Liver (tissue), 9 donors: ENCODE measurements around the gene RPL35. TPM values are rescaled to one million over a fixed set of nuclear protein-coding genes. Genes with fewer than 3 reads are reported as not detected.

Experiments
- DNase-seq: peaks from one replicate; pipeline ENCODE4 v3.0.0-alpha.2; 2017; ENCODE audit warnings: low spot score
- H3K27ac ChIP-seq, 2 donors: one replicate each; pipeline ENCODE4 v1.7.0; 2013; ENCODE audit warnings: inconsistent platforms in 2 of 2, low read length in 2 of 2, control low read depth in 1 of 2, low read depth in 1 of 2, mild to moderate bottlenecking in 1 of 2
- H3K27me3 ChIP-seq, 4 donors: one replicate each; pipeline versions ENCODE4 v1.6.1 to v1.7.0; 2013; ENCODE audit warnings: low read length in 3 of 4, inconsistent platforms in 1 of 4, mild to moderate bottlenecking in 1 of 4, moderate library complexity in 1 of 4; ENCODE audit not compliant: control insufficient read depth in 4 of 4, insufficient read depth in 4 of 4
- H3K36me3 ChIP-seq, 4 donors: one replicate each; pipeline versions ENCODE4 v1.6.1 to v1.7.0; 2013; ENCODE audit warnings: low read length in 3 of 4, mild to moderate bottlenecking in 3 of 4, low read depth in 1 of 4, moderate library complexity in 1 of 4; ENCODE audit not compliant: control insufficient read depth in 4 of 4, insufficient read depth in 3 of 4
- H3K4me1 ChIP-seq, 4 donors: one replicate each; pipeline versions ENCODE4 v1.6.1 to v1.7.0; 2013; ENCODE audit warnings: low read length in 3 of 4, mild to moderate bottlenecking in 3 of 4, moderate library complexity in 1 of 4; ENCODE audit not compliant: control insufficient read depth in 4 of 4, insufficient read depth in 4 of 4
- H3K4me3 ChIP-seq, 3 donors: one replicate each; pipeline versions ENCODE4 v1.6.1 to v1.7.0; 2013; ENCODE audit warnings: low read length in 3 of 3, control low read depth in 1 of 3, low read depth in 1 of 3, mild to moderate bottlenecking in 1 of 3
- H3K9ac ChIP-seq, 2 donors: one replicate each; pipeline ENCODE4 v1.7.0; 2013; ENCODE audit warnings: low read length in 2 of 2, mild to moderate bottlenecking in 2 of 2, moderate library complexity in 2 of 2, control low read depth in 1 of 2, low read depth in 1 of 2
- H3K9me3 ChIP-seq, 4 donors: one replicate each; pipeline versions ENCODE4 v1.6.1 to v1.7.0; 2013; ENCODE audit warnings: low read length in 3 of 4; ENCODE audit not compliant: control insufficient read depth in 4 of 4
- ATF3 ChIP-seq: IDR thresholded peaks from 2 replicates; pipeline ENCODE4 v1.6.1; 2016; ENCODE audit warnings: antibody characterized with exemption
- CTCF ChIP-seq: fragments of 150-350 bp; IDR thresholded peaks from 2 replicates; pipeline ENCODE4 v1.5.1; 2017; ENCODE audit warnings: improper control_type of control experiment, low read depth, low read length; ENCODE audit not compliant: missing input control
- EGR1 ChIP-seq, 2 donors: IDR thresholded peaks; 2 replicates each; pipeline ENCODE4 v1.6.1; 2016 to 2018; ENCODE audit warnings: antibody characterized with exemption in 2 of 2, low read depth in 2 of 2
- FOXA1 ChIP-seq: IDR thresholded peaks from 2 replicates; pipeline ENCODE4 v1.6.1; 2016; ENCODE audit warnings: antibody characterized with exemption
- FOXA2 ChIP-seq: IDR thresholded peaks from 2 replicates; pipeline ENCODE4 v1.6.1; 2016; ENCODE audit warnings: antibody characterized with exemption
- GABPA ChIP-seq, 2 donors: IDR thresholded peaks in 1 of 2; conservative IDR thresholded peaks in 1 of 2; 2 replicates each; pipeline ENCODE4 v1.6.1; 2016; ENCODE audit warnings: antibody characterized with exemption in 2 of 2, mild to moderate bottlenecking in 1 of 2, moderate library complexity in 1 of 2
- HNF4A ChIP-seq, 2 donors: conservative IDR thresholded peaks; 2 replicates each; pipeline ENCODE4 v1.6.1; 2016; ENCODE audit warnings: antibody characterized with exemption in 2 of 2, mild to moderate bottlenecking in 2 of 2
- HNF4G ChIP-seq: IDR thresholded peaks from 2 replicates; pipeline ENCODE4 v1.6.1; 2016; ENCODE audit warnings: antibody characterized with exemption
- JUND ChIP-seq, 2 donors: IDR thresholded peaks; 2 replicates each; pipeline ENCODE4 v1.6.1; 2016; ENCODE audit warnings: antibody characterized with exemption in 2 of 2
- MAX ChIP-seq: IDR thresholded peaks from 2 replicates; pipeline ENCODE4 v1.6.1; 2016; ENCODE audit warnings: antibody characterized with exemption
- NR2F2 ChIP-seq: IDR thresholded peaks from 2 replicates; pipeline ENCODE4 v1.6.1; 2016; ENCODE audit warnings: antibody characterized with exemption
- RAD21 ChIP-seq, 2 donors: IDR thresholded peaks; 2 replicates each; pipeline ENCODE4 v1.6.1; 2016; ENCODE audit warnings: antibody characterized with exemption in 2 of 2, mild to moderate bottlenecking in 2 of 2
- REST ChIP-seq: IDR thresholded peaks from 2 replicates; pipeline ENCODE4 v1.6.1; 2016; ENCODE audit warnings: antibody characterized with exemption, mild to moderate bottlenecking
- RXRA ChIP-seq, 2 donors: IDR thresholded peaks; 2 replicates each; pipeline ENCODE4 v1.6.1; 2017 to 2018; ENCODE audit warnings: antibody characterized with exemption in 2 of 2, mild to moderate bottlenecking in 1 of 2
- SP1 ChIP-seq: IDR thresholded peaks from 2 replicates; pipeline ENCODE4 v1.6.1; 2018; ENCODE audit warnings: antibody characterized with exemption, mild to moderate bottlenecking
- TAF1 ChIP-seq: conservative IDR thresholded peaks from 2 replicates; pipeline ENCODE4 v1.6.1; 2016; ENCODE audit warnings: antibody characterized with exemption, mild to moderate bottlenecking
- YY1 ChIP-seq: IDR thresholded peaks from 2 replicates; pipeline ENCODE4 v1.6.1; 2016; ENCODE audit warnings: antibody characterized with exemption, mild to moderate bottlenecking
- ZBTB33 ChIP-seq: IDR thresholded peaks from 2 replicates; pipeline ENCODE4 v1.6.1; 2016; ENCODE audit warnings: antibody characterized with exemption
- WGBS: extraction: QIAGEN DNeasy Blood & Tissue Kit; methylation state at CpG from one replicate; pipeline ENCODE4 v1.1.7; 2013; 5-methylcytosine and 5-hydroxymethylcytosine counted together
- polyA plus RNA-seq, 2 donors: library from polyadenylated mRNA; stranded (reverse) in 1 of 2; unstranded in 1 of 2; fragments of 200-250 nt in 1 of 2; fragments of >200 nt in 1 of 2; fragmentation: Nextera tagmentation in 1 of 2; extraction: Ambion mirVana in 1 of 2; gene quantifications; one replicate each; pipeline versions ENCODE4 v1.2.1 to v1.2.3, GENCODE V29; 2013 to 2015
- total RNA-seq, 2 donors: library from RNA; depleted of rRNA; stranded (reverse); fragments of >200 nt; gene quantifications; one replicate each; pipeline ENCODE4 v1.2.3, GENCODE V29; 2014
- donor health status: healthy.
- donor health status: healthy.
- donor health status: healthy.
- donor health status: healthy.
- donor health status: healthy.

The RPL35 gene
- total and polyA plus RNA-seq, 4 donors = 623 to 1,101 (median 703) TPM

- H3K4me1 ChIP-seq = peaks cover 0 to 2% (median under 1%) of the 10 kb centered on the region in 4 donors
- no peak overlapping the region for H3K9ac ChIP-seq
- no peaks in the 10 kb centered on the region for H3K9me3 ChIP-seq
- no peak overlapping the region for H3K4me3 ChIP-seq
- DNase-seq = no peak
- H3K27me3 ChIP-seq = no peaks in the 10 kb centered on the region
- no peak overlapping the region for H3K27ac ChIP-seq
- H3K36me3 ChIP-seq = peaks cover 12 to 77% (median 36%) of the 10 kb centered on the region in 4 donors
- 81% methylated on average over 9 of the region's 9 CpGs for WGBS
- TF ChIP-seq MAX (no peak), NR2F2 (no peak), RAD21 (IDR thresholded peaks at IDR 0.05) (no peak), GABPA (IDR thresholded peaks at IDR 0.05 in 1 of 2, conservative IDR thresholded peaks at IDR 0.05 in 1 of 2) (no peak), SP1 (no peak), REST (no peak), RXRA (IDR thresholded peaks at IDR 0.05) (no peak), ATF3 (no peak), YY1 (no peak), HNF4A (conservative IDR thresholded peaks at IDR 0.05) (no peak), FOXA2 (no peak), JUND (IDR thresholded peaks at IDR 0.05) (no peak), ZBTB33 (no peak), EGR1 (IDR thresholded peaks at IDR 0.05; ENCODE audit: low read depth in 2 of 2) (no peak)
Measured at GRCh38 chr9:124880501-124880900, 18.7 kb upstream of the RPL35 start.

- H3K36me3 ChIP-seq = peaks cover 12 to 76% (median 39%) of the 10 kb centered on the region in 4 donors
- no peak overlapping the region for H3K27ac ChIP-seq
- no peaks in the 10 kb centered on the region for H3K27me3 ChIP-seq
- no peak overlapping the region for H3K9ac ChIP-seq
- no peaks in the 10 kb centered on the region for H3K9me3 ChIP-seq
- no peak overlapping the region for H3K4me3 ChIP-seq
- no peak for TF ChIP-seq ZBTB33
- TF ChIP-seq FOXA1 = no peak
- no peak for TF ChIP-seq RAD21 (IDR thresholded peaks at IDR 0.05)
- no peak for TF ChIP-seq CTCF
- no peak for TF ChIP-seq GABPA (IDR thresholded peaks at IDR 0.05 in 1 of 2, conservative IDR thresholded peaks at IDR 0.05 in 1 of 2)
- TF ChIP-seq REST = no peak
- TF ChIP-seq HNF4G = no peak
- TF ChIP-seq TAF1 = no peak
- no peak for TF ChIP-seq SP1
- peaks cover 1 to 9% (median 6%) of the 10 kb centered on the region in 4 donors for H3K4me1 ChIP-seq
- WGBS = 86% methylated on average over 10 of the region's 10 CpGs
- DNase-seq = no peak
Measured at GRCh38 chr9:124879226-124879625, 17.5 kb upstream of the RPL35 start.
